Measurements from ENCODE around the gene TBC1D4.

The TBC1D4 gene

DNA sequence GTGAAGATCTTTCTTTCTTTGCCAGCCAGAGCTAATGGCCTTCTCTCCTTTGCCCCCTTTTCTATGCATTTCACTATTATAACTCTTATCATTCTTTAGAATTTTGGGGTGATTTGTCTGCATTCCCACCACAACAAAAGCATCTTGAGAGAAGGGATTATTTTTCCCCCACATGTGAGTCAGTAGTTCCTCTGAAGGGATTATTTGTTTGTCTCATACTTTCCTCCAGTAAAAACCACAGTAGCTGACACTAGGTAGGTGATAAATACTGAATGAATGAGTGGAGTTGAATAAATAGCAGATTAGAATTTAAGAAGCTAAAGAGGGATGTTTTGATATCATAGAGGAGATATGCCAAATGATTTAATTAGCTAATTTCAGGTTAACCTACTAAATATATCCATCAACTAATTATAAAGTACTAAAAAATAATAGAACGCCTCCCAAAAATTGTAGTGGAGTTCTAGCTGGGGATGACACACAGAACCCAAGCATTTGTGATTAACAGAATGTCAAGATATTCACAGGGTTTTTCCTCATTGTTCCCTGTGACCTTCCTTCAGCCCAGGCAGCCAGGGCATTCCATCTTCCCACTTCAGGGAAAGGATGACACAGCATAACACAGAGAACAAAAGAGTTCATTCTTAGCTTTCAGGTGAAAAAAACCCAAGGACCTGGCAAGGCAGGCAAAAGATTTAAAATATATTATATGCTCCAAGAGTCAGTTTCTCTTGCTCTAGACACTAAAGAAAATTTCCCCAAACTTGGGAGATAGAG is 3.5 kb upstream of the TBC1D4 start:
- no peak for DNase-seq (ENCODE audit: low read depth)

DNA sequence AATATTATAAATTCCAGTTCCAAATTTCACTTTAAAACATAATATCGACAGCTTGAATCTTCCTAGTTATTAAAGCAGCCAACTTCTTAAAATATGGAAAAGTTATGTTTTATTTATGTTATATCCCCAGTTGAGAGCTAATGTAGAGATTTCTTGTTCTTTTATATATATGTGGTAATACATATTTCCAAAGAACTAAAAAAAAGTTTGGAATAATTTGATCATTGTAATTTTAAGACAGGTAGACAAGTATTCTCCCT is 781 bp upstream of the TBC1D4 start:
- no peak for DNase-seq (ENCODE audit: low read depth)

DNA sequence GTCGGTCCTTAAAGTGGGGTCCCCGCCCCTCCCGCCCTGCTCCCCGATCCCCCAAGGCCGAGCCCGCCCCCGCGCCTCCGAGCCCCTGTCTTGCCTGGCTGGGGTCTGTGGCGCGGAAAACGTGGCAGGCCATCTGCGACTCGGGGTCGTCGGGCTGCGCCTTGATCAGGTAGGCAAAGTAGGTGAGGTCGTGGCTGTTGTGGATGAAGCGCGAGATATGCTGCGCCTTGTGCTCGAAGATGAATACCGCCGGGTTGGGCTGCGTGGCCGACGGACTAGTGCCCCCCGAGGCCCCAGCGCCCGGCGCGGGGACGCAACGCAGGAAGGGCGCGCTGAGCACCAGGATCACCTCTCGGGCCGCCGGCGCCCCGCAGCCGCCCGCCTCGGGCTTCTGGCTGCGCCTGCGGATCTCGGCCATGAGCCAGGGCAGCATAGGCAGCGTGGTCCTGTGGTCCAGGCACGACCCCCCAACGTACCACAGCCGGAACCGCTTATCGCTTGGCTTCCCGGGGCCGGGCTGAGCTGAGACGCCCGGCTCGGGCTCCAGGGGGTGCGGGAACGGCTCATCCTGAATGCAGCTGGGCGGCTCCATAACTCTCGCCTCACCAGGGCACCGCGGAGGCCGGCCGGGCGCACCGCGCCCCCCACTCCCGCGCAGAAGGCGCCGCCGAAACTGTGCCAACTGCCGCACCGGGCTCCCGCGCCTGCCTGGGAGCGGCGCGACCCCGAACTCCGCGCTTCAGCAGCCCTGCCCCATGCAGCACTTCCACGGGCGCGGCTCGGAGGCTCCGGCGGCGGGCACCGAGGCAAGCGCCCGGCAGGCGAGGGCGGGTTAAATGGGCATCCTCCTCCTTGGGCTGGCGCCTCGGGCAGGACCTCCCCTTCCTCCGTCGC is 546 bp downstream of the TBC1D4 start:
- no peak for DNase-seq (ENCODE audit: low read depth)

DNA sequence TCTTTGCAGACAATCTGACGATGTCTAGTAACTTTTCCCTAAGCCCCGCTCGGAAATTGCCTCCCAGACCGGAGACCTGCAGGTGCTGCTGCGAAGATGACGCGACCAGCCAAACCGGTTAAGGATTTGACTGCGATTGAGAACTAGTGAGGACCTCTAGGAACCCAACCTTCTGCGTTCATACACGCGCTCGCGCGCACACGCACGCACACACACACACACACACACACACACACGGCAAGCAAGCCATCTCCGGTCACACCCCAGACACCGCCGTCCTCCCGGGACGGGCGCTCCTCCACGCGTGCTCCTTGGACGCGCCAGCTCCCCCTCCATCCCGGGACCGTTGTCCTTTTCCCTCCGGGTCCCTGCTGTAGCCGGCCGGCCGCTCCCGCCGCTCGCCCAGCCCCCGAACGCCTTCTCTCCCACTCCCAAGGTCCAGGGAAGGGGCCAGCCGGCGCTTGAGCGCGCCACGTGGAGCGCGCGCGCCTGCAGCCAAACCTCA is 1.2 kb downstream of the TBC1D4 start:
- no peak for DNase-seq (ENCODE audit: low read depth)

DNA sequence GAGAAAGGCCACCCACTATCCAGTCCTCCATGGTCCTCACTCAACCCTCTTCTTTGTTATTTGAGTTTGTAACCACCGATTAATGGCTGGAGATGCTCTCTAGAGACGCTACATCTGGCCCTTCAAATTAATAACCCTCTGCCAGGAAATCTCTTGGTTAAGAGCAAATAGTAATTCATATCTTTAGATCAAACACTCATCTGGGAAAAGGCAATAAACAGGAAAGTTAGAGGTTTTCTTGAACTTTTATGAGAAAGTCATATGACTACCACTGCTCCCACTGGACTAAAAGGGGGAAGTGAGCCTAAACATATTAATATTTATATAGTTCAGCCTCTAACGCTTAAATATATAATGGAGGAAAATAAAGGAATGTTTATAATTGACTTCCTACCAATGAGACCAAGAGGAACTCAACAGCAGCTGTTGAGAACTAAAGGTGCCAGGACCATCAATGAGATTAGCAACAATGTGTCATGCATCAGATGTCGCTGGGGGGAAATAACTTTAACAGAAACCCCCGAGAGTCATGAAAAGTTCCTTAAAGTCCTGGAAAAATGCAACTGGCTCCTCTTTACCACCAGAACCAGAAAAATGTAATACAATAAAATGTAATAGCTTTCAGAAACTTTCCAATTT is 2.7 kb downstream of the TBC1D4 start:
- DNase-seq (ENCODE audit: low read depth) = no peak

DNA sequence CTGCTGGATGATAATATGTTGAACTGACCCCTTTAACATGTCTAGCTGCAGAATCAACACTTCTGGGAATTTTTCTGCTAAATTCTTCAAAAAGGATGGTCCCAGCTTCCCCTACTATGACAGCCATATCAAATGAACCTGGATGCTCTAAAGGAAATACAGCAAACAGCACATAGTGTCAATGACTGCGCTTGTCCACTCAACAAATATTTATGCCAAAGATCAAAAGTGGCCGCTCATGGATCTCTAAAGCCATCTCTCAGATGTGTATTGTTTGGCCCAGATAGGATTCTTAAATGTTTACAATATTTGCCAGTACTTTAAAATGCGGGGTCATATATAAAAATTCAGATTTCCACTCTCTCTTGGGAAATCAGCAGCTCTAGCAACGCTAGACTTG is 3.3 kb downstream of the TBC1D4 start:
- DNase-seq (ENCODE audit: low read depth) = no peak

DNA sequence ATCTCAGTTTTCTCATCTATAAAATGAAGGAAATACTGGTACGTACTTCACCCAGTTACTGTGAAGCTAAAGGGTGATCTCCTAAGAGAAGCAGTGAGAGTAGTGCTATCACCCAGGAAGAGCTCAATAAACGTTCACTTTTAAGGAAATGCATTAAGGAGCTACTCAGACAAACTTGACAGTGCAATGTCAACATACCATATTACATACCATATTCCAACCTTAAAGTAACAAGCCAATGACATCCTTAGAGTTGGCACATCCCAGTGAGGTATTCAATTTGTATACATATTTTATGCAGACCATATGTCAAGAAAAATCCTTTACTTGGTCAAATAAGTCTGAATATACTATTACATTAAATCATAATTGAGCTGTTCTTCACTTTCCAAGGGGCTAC is 7.0 kb downstream of the TBC1D4 start:
- DNase-seq (ENCODE audit: low read depth) = no peak

DNA sequence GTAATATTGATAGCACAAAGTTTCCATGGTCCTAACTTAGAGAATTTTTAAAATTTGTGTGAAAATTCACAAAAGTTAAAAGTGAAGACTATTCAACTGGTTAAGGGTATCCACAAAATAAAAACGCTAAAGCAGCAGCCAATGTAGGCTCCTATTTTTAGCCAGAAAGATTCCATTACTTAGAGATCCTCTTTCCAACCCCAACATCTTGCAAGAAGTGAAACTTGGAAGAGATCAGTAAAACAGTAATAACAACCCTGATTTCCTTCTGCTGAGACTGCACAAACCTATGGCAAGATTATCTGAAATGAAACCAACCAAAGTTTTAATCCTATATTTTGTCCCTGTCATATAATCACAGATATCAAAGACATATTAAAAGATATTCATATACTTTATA is 8.5 kb downstream of the TBC1D4 start:
- no peak for DNase-seq (ENCODE audit: low read depth)

DNA sequence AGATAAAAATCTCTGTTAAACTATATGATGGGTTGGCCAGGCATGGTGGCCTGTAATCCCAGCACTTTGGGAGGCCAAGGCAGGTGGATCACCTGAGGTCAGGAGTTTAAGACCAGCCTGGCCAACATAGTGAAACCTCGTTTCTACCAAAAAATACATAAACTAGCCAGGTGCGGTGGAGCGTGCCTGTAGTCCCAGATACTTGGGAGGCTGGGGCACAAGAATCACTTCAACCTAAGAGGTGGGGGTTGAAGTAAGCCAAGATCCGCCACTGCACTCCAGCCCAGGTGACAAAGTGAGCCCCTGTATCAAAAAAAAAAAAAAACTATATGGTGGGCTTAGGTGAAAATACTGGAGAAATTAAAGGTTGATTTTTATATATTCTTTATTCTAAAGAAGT is 11.3 kb downstream of the TBC1D4 start:
- no peak for DNase-seq (ENCODE audit: low read depth)

DNA sequence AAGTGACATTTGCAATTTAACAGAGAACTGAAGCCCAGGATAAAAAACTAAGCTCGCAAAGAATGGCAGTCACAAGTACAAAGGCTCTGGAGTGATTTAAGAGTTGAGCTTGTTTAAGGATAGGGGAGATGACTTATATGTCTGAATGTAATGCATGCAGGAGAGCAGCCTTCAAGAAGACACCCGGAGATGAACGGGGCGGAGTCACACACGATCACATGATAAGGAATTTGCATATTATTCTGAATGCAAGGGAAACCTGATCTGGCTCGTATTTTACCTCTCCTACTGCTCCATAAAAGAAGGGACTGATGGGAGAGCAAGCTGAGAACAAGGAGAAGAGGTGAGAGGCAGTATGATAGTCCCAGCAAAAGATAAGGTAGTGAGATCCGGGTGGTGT is 12.9 kb downstream of the TBC1D4 start:
- no peak for DNase-seq (ENCODE audit: low read depth)

DNA sequence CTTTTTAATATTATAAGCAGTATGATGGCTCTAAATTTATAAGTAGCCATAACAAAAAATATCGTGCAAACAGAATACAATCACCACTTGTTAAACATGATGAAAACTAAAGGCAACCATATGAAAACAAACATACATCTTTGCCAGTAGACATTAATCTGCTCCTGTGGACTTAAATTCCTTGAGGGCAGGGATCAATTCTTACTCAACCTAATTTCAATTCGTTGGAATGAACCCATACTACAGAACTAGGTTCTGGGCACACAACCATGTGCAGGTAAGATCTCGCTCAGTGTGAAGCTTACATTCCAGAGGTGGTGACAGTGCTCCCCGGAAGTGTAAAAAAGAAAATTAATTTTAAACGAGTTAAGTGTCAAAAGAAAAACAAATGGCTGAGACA is 13.4 kb downstream of the TBC1D4 start:
- no peak for DNase-seq (ENCODE audit: low read depth)

DNA sequence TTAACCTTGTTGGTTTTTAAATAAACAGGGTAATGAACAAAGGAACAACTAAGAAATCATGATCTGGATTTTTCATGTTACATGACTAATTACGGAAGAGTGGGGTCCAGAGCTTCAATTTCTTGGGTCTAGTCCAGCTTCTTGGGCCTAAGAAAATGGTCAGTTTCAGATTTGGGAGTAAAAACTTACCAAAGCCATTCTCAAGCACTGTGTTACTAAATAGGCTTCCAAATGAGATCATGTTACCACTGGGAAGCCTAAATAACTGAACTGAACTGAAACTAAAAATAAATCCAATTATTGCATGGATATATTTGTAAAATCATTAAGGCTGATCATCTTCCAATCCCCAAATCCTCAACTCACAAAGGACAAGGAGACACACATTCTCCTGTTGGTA is 13.9 kb downstream of the TBC1D4 start:
- DNase-seq (ENCODE audit: low read depth) = no peak

DNA sequence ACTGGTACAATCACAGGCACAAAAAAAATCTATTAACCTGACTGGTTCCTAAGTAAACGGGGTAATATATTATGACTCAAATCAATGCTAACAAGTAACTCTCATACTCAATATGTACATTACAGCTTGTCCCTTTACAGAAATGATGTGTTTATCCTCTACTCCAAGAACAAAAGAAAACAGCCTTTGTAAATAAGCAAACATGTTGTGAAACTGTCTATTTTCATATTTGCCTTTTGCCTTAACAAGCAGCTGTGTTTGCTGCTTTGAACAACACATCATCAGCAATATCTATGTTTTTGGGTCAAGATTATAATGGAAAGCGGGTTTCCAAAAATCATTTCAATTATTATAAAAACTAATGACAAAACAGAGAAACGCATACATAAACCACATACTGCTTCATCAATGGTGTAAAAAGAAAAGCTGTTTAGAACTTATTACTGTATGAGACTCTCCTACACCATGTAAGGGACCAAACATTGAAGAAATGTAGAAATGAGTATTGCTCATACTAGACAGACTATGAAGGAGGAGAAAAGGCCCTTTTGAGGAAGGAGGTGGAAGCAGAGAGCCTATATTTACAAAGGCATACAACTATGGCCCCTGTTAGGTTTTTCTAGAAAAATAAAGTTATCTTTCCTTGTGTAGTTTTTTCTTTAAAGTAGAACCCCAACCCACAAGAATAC is 14.8 kb downstream of the TBC1D4 start:
- no peak for DNase-seq (ENCODE audit: low read depth)

DNA sequence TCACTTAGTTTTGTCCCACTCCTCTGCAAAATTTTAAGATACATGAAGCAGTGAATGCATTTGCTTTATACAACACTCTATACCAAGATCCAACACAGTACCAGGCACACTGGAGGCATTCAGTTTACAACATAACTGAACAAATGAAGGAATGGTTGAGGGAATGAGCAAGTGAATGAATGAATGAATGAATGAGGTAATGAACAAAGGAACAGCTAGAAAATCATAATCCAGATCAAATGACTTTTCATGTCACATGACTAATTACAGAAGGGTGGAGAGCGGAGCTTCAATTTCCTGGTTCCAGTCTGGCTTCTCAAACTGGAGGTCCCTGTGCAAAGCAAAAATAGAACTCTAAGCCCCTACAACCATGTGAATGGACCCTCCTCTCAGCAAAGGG is 16.7 kb downstream of the TBC1D4 start:
- DNase-seq (ENCODE audit: low read depth) = no peak

DNA sequence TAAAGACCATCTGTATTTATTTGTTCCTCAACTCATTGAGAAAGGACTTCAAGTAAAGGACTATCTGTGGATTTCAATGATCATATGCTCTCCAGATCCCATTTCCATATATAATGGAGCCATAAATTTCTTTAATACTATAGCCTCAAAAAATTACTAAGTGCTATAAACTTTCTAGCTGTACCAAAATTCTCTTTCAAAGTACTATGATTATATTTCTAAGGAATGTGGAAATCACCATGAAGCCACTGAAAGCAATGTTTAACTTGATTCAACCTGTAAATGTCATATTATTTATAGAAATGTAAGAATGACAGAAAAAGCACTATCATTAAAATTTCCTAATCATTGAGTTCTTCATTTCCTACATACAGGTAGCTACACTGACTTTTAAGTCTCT is 20.7 kb downstream of the TBC1D4 start:
- DNase-seq (ENCODE audit: low read depth) = no peak

DNA sequence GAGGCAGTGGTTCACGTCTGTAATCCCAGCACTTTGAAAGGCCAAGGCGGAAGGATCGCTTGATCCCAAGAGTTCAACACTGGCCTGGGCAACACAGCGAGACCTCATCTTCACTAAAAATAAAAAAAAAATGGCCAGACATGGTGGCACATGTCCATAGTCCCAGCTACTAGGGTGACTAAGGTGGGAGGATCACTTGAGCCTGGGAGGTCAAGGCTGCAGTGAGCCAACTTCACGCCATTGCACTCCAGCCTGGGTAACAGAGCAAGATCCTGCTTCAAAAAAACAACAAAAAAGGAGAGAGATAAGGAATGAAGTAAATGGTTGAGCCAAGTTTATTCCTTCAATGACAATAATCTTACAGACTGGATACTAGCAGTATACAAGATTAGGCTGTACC is 21.3 kb downstream of the TBC1D4 start:
- DNase-seq (ENCODE audit: low read depth) = no peak

DNA sequence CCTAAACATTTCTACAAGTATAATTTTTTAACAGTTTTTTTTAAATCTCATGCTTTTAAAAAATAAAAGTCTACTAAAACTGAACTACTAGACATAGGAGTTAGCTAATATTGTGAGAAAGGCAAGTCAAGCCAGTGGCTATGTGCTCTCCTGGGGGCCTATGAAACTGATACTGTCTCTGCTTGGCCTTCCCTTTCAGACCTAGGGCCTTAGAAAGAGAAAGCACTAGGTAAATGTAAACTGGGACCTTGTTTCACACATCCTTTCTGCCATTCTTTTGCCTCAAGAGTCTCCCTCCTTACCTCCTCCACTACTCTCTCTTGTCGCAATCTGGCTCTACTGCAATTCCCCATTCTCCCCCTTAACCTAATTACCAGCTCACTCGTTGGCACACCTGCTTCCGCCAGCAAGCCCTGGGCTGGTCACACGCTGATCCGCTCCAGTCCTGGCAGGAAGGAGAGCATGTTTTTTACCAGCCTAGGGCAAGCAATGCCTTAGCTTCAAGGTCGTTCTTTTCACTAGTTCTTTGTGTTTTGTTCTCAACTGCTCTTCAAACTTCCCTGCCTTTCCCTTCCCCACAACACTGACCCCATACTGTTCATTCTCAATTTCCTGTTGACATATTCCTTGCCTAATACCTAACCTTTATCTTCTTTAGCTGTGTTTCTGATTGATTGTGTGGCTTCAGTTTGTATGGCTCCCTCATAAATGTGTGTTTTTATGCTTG is 23.1 kb downstream of the TBC1D4 start:
- no peak for DNase-seq (ENCODE audit: low read depth)

DNA sequence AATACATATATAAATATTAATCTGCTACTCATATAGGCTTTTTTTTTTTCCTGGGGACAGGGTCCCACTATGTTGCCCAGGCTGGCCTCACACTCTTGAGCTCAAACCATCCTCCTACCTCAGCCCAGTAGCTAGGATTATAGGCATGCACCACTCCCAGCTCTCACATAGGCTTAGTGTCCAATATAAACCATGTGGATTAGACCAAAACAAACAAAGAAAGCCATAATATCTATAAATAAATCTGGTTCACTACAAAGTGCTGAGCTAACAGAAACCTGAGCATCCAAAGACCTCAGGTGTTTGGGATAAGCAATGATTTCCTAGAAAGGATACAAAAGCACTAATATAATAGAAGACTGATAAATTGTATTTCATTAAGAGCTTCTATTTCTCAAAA is 26.0 kb downstream of the TBC1D4 start:
- no peak for DNase-seq (ENCODE audit: low read depth)

DNA sequence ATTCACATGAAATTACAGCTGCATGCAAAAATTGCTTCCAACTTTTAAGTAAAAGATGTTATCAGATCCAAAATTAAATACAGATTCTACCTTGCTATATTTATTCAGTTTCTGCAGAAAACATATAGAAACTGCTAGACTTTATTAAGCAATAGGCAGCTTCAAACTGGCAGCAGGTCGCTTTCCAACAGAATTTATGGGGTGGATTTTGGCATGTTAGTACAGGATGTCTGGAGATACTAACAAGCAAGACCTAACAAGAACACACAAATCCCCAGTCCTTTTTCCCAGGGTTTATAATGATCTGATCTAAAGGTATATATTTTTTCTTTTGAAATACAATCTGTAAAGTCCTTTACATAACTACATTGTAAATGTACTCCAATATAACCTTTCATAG is 27.5 kb downstream of the TBC1D4 start:
- DNase-seq (ENCODE audit: low read depth) = no peak

DNA sequence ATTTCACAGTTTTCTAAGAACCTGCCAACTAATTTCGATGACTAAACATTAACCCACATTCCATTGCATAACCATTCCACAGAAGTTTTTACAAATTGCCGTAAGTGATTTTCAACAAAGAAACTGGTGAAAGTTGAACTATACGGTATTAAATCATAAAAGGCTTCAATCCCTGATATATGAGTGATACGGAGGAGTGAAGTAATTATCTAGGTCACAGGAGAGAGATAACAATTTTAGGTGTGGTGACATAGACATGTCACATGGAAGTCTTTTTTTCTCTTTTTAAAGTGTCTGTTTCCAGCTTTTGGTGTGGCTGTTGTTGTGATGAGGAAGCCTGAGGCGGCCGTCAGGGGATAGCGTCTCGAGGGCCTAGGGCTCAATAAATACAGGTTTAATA is 29.4 kb downstream of the TBC1D4 start:
- DNase-seq (ENCODE audit: low read depth) = no peak

DNA sequence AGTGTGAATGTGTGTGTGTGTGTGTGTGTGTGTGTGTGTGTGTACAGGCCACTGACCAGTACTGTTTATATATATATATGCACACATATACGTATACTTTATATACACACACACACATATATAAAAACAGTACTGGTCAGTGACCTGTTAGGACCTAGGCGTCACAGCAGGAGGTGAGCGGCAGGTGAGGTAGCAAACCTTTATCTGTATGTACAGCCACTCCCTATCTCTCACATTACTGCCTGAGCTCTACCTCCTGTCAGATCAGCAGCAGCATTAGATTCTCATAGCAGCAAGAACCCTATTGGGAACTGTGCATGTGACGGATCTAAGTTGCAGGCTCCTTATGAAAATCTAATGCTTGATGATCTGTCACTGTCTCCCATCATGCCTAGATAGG is 34.5 kb downstream of the TBC1D4 start:
- DNase-seq (ENCODE audit: low read depth) = no peak

DNA sequence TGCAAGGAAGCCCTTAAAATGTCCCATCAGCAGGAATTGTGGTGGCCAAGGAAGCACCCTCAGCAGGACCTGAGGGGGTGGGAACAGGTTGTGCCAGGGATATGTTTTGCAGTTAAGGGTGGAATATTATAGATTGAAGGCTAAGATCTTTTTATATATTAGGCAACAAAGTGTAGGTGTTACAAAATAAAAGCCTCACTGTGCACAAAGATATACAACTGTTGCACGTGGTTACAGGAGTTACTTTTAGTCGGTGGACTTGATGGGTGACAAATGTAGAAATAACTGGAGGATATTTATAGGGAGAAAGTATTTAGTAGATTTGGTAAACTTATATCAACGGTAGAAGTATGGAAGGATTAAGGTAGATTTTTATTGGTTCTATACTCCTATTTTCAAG is 35.1 kb downstream of the TBC1D4 start:
- no peak for DNase-seq (ENCODE audit: low read depth)

Measured in stimulated activated CD8-positive, alpha-beta memory T cell treated with anti-CD3 and anti-CD28 coated beads, Interleukin-7, amount 100 ng/mL, for 24 hours (primary cell).